Psoas muscle (tissue), 8 donors: ENCODE results near the gene CD300LD. TPM values are rescaled to one million over a fixed set of nuclear protein-coding genes. Genes with fewer than 3 reads are reported as not detected.

Experiments used
- ATAC-seq, 4 donors: fragments of 200-7000 bp; cut with Tn5 transposase; one replicate each; pipeline ENCODE4 v1.9.1; 2020; ENCODE audit warnings: moderate library complexity in 3 of 4, mild to moderate bottlenecking in 2 of 4
- DNase-seq, 2 donors: peaks; one replicate each; pipeline ENCODE4 v3.0.0-alpha.2; 2020
- H3K27ac ChIP-seq: fragments of 200-600 bp; one replicate; pipeline ENCODE4 v1.8.0; 2022
- H3K27me3 ChIP-seq, 3 donors: fragments of 200-600 bp in 1 of 3; one replicate each; pipeline versions ENCODE4 v1.6.1 to v1.8.0; 2013 to 2022; ENCODE audit warnings: low read length in 2 of 3, mild to moderate bottlenecking in 2 of 3, moderate library complexity in 1 of 3; ENCODE audit not compliant: insufficient read depth in 3 of 3
- H3K36me3 ChIP-seq, 2 donors: fragments of 200-600 bp in 1 of 2; one replicate each; pipeline versions ENCODE4 v1.6.1 to v1.8.0; 2013 to 2022; ENCODE audit warnings: low read depth in 1 of 2, mild to moderate bottlenecking in 1 of 2, moderate library complexity in 1 of 2; ENCODE audit not compliant: insufficient read depth in 1 of 2
- H3K4me1 ChIP-seq: fragments of 200-600 bp; one replicate; pipeline ENCODE4 v1.8.0; 2022
- H3K4me3 ChIP-seq: fragments of 200-600 bp; one replicate; pipeline ENCODE4 v1.8.0; 2022; ENCODE audit warnings: mild to moderate bottlenecking
- H3K9me3 ChIP-seq: fragments of 200-600 bp; one replicate; pipeline ENCODE4 v1.8.0; 2022
- CTCF ChIP-seq: fragments of 200-600 bp; IDR thresholded peaks from one replicate; pipeline ENCODE4 v1.8.0; 2022; ENCODE audit warnings: antibody characterized with exemption
- WGBS, 3 donors: extraction: QIAGEN DNeasy Blood & Tissue Kit; methylation state at CpG; one replicate each; pipeline versions ENCODE4 v1.1.6 to v1.1.7; 2013; 5-methylcytosine and 5-hydroxymethylcytosine counted together
- intact Hi-C, 2 donors: fragments of 100-400 bp; cut with DNase I; formaldehyde crosslinking; loops; one replicate each; pipeline versions ENCODE4 v1.11.0 to v1.14.2; 2022
- polyA plus RNA-seq, 3 donors: library from polyadenylated mRNA; stranded (reverse); fragments of 200-250 nt; gene quantifications; one replicate each; pipeline ENCODE4 v1.2.3, GENCODE V29; 2013
- total RNA-seq, 4 donors: library from RNA; stranded (reverse); fragmentation: NEBNext Ultra II Directional in 2 of 4; extraction: Animal tissue kit (Norgen Biotek cat#: 25700) in 2 of 4; gene quantifications; one replicate each; pipeline versions ENCODE4 v1.2.1 to v1.2.4, GENCODE V29; 2021 to 2023
- donor health status: healthy with polysubstance abuse.
- donor health status: DM: no; HTN: no; CAD: no; lungs with moderate emphysema.
- donor health status: Bipolar disorder and iron deficiency.
- donor health status: healthy.
- donor health status: DM: yes; HTN: yes; CAD: no.
- donor health status: DM: no; HTN: no; CAD: no.
- donor health status: DM: no; HTN: no; CAD: no.
- donor health status: DM: yes; HTN: yes; CAD: no.

The CD300LD gene
- total and polyA plus RNA-seq, 7 donors: not detected

- 56 to 76% (median 75%) methylated on average over 2 of the region's 2 CpGs for WGBS, 3 donors
- no peak for TF ChIP-seq CTCF
- DNase-seq (no peak), ATAC-seq (no peak)
- Histone ChIP-seq H3K9me3 (no peaks in the 10 kb centered on the region), H3K27me3 (peaks cover 0 to 6% (median 0%) of the 10 kb centered on the region in 3 donors), H3K27ac (no peak within 1 kb of the TSS), H3K4me1 (no peaks in the 10 kb centered on the region), H3K36me3 (no peaks in the 10 kb centered on the region), H3K4me3 (no peak within 1 kb of the TSS)
- intact Hi-C loops: no loop called here
These were observed 24.7 kb downstream of the CD300LD start, which contains the start of gene CD300H for GRCh38 chr17:74567397-74567796. Gene CD300H, minus strand, starts transcription at chr17:74567509.

GRCh38 chr17:74566132-74566753, 25.8 kb downstream of the CD300LD start:
- Histone ChIP-seq H3K27ac (no peak overlapping the region), H3K27me3 (peaks cover 0 to 17% (median 0%) of the 10 kb centered on the region in 3 donors), H3K36me3 (no peaks in the 10 kb centered on the region), H3K9me3 (no peaks in the 10 kb centered on the region), H3K4me3 (no peak overlapping the region), H3K4me1 (no peaks in the 10 kb centered on the region)
- ATAC-seq (peak in 1 of 4 donors; percentile 49), DNase-seq (no peak)
- WGBS, 3 donors: 29 to 38% (median 31%) methylated on average over 9 of the region's 9 CpGs
- intact Hi-C loops: no loop called here
- peak; percentile 44 for TF ChIP-seq CTCF

GRCh38 chr17:74565126-74565525, 27.0 kb downstream of the CD300LD start:
- WGBS, 3 donors: 34 to 46% (median 35%) methylated on average over 5 of the region's 5 CpGs

GRCh38 chr17:74563358-74563757, 28.7 kb downstream of the CD300LD start:
- intact Hi-C loops: no loop called here

More at GRCh38 chr17:74565126-74565525, 27.0 kb downstream of the CD300LD start:
- Histone ChIP-seq H3K27ac (no peak overlapping the region), H3K27me3 (peaks cover 0 to 17% (median 0%) of the 10 kb centered on the region in 3 donors), H3K9me3 (no peaks in the 10 kb centered on the region), H3K4me1 (no peaks in the 10 kb centered on the region), H3K4me3 (no peak overlapping the region), H3K36me3 (no peaks in the 10 kb centered on the region)
- ATAC-seq (no peak), DNase-seq (no peak)
- TF ChIP-seq CTCF: no peak
- intact Hi-C loops: no loop called here

More at GRCh38 chr17:74563358-74563757, 28.7 kb downstream of the CD300LD start:
- H3K27ac ChIP-seq: no peak overlapping the region
- H3K9me3 ChIP-seq: no peaks in the 10 kb centered on the region
- H3K27me3 ChIP-seq: peaks cover 0 to 17% (median 0%) of the 10 kb centered on the region in 3 donors
- no peak overlapping the region for H3K4me3 ChIP-seq
- H3K4me1 ChIP-seq: no peaks in the 10 kb centered on the region
- H3K36me3 ChIP-seq: no peaks in the 10 kb centered on the region
- TF ChIP-seq CTCF: no peak
- DNase-seq (no peak), ATAC-seq (no peak)
- WGBS, 3 donors: 96 to 100% (median 96%) methylated on average over 1 of the region's 1 CpG
